WERI-Rb-1 (cell line): ENCODE results near the gene STOML1.
"Not testable (repeated sequence)": the region's sequence is repeated elsewhere in the genome, so short reads cannot be mapped to it uniquely, and the experiment has no call there.

Experiments used
- DNase-seq: peaks from one replicate; pipeline ENCODE4 v3.0.0-alpha.2; 2020
- H3K27ac ChIP-seq: fragments of 250-450 bp; sonication (Bioruptor Pico); 2 replicates; pipeline ENCODE4 v1.5.1; 2020; ENCODE audit warnings: mild to moderate bottlenecking, moderate library complexity
- H3K27me3 ChIP-seq: fragments of 250-450 bp; sonication (Bioruptor Pico); 2 replicates; pipeline ENCODE4 v1.5.1; 2021; ENCODE audit warnings: mild to moderate bottlenecking, low read depth, moderate library complexity; ENCODE audit not compliant: insufficient read depth, severe bottlenecking
- H3K36me3 ChIP-seq: fragments of 250-450 bp; sonication (Bioruptor Pico); 2 replicates; pipeline ENCODE4 v1.5.1; 2020; ENCODE audit warnings: mild to moderate bottlenecking, moderate library complexity
- H3K4me3 ChIP-seq: 2 replicates; pipeline ENCODE4 v1.5.1; 2011; ENCODE audit warnings: low read depth, mild to moderate bottlenecking, control low read depth, low read length
- H3K9me3 ChIP-seq: fragments of 250-450 bp; sonication (Bioruptor Pico); 2 replicates; pipeline ENCODE4 v1.5.1; 2021; ENCODE audit warnings: mild to moderate bottlenecking, moderate library complexity; ENCODE audit not compliant: severe bottlenecking
- TF ChIP-seq, protein P1 (sequence below): IDR thresholded peaks from 2 replicates; pipeline ENCODE4 v1.5.1; 2011; ENCODE audit warnings: low read depth, mild to moderate bottlenecking, control low read depth, inconsistent platforms, low read length

STOML1 gene

GRCh38 chr15:73979636-73980035, 12.5 kb downstream of the STOML1 start:
- H3K27ac ChIP-seq = peak overlapping the region; percentile 81
- no peaks in the 10 kb centered on the region for H3K27me3 ChIP-seq
- DNase-seq = peak; percentile 84
- H3K9me3 ChIP-seq = no peaks in the 10 kb centered on the region
- no peak overlapping the region for H3K4me3 ChIP-seq
- TF ChIP-seq, protein P1, sequence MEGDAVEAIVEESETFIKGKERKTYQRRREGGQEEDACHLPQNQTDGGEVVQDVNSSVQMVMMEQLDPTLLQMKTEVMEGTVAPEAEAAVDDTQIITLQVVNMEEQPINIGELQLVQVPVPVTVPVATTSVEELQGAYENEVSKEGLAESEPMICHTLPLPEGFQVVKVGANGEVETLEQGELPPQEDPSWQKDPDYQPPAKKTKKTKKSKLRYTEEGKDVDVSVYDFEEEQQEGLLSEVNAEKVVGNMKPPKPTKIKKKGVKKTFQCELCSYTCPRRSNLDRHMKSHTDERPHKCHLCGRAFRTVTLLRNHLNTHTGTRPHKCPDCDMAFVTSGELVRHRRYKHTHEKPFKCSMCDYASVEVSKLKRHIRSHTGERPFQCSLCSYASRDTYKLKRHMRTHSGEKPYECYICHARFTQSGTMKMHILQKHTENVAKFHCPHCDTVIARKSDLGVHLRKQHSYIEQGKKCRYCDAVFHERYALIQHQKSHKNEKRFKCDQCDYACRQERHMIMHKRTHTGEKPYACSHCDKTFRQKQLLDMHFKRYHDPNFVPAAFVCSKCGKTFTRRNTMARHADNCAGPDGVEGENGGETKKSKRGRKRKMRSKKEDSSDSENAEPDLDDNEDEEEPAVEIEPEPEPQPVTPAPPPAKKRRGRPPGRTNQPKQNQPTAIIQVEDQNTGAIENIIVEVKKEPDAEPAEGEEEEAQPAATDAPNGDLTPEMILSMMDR = no peak
- H3K36me3 ChIP-seq = no peaks in the 10 kb centered on the region

DNA sequence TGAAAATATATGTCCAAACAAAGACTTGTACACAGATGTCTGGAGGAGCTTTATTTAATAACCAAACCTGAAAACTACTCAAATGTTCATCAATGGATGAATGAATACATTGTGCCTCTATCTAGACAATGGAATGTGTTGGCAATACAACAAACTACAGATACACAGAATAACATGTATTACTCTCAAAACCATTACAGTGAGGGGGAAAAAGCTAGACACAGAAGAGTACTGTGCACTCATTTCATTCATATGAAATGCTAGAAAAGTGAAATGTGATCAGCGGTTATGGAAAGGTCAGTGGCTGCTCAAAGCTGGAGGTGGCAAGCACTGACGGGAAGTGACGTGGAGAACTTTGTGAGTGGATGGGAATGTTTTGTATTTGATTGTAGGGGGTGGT, 13.2 kb downstream of the STOML1 start:
- no peak for DNase-seq
- TF ChIP-seq, protein P1 = no peak
- Histone ChIP-seq H3K36me3 (no peaks in the 10 kb centered on the region), H3K27me3 (no peaks in the 10 kb centered on the region), H3K27ac (peak overlapping the region; percentile 81), H3K4me3 (no peak overlapping the region), H3K9me3 (no peaks in the 10 kb centered on the region)

- H3K36me3 ChIP-seq, H3K4me3 ChIP-seq, H3K27me3 ChIP-seq, H3K27ac ChIP-seq, H3K9me3 ChIP-seq, DNase-seq: not testable (repeated sequence)
Measured at GRCh38 chr15:73975440-73976125, 16.5 kb downstream of the STOML1 start.

- not testable (repeated sequence) for H3K27me3 ChIP-seq, H3K36me3 ChIP-seq, H3K9me3 ChIP-seq, H3K27ac ChIP-seq, H3K4me3 ChIP-seq
- DNase-seq = peak; percentile 2
Measured at GRCh38 chr15:73973683-73974200, 18.4 kb downstream of the STOML1 start.

DNA sequence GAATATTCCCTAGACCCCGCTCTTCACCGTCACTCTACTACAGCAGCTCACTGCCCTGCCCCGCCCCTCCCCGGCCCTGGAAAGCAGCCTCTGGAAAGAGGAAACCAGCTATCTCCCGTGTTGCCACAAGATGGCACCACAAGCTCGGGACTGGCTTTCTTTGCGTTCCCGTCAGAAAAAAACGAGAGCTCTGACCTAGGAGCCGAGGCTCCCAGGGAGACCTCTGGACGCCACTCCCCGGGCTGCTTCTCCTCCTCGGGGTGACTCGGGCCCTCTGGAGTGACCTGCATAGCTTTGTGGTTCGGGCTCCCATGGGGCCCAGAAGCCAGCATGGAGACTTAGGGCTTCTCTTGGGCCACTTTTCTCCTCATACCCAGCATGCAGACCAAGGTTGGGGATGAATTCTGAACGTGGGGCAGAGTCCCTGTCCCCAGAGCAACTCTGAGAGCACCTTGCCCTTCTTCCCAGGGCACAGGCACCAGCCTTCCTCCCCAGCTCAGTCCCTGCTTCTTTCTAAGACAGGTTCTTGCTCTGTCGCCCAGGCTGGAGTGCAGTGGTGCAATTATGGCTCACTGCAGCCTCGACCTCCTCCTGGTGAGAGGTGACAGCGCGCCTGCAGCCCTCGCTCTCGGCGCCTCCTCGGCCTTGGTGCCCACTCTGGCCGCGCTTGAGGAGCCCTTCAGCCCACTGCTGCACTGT, 19.0 kb downstream of the STOML1 start:
- H3K27me3 ChIP-seq = no peaks in the 10 kb centered on the region
- DNase-seq = peak; percentile 88
- peak overlapping the region; percentile 8; the same call in 1 of the 2 replicates for H3K4me3 ChIP-seq
- H3K9me3 ChIP-seq = no peaks in the 10 kb centered on the region
- TF ChIP-seq, protein P1 = peak; percentile 90
- peak overlapping the region; percentile 9; the same call in 1 of the 2 replicates for H3K27ac ChIP-seq
- H3K36me3 ChIP-seq = no peaks in the 10 kb centered on the region

- no peak for DNase-seq
- H3K36me3 ChIP-seq = no peaks in the 10 kb centered on the region
- H3K4me3 ChIP-seq = no peak overlapping the region
- TF ChIP-seq, protein P1 = no peak
- no peaks in the 10 kb centered on the region for H3K9me3 ChIP-seq
- no peaks in the 10 kb centered on the region for H3K27me3 ChIP-seq
- H3K27ac ChIP-seq = no peak overlapping the region
Measured at GRCh38 chr15:73969151-73969759, 22.8 kb downstream of the STOML1 start.
